ENCODE results near the gene CCNH. TPM values are rescaled to one million over a fixed set of nuclear protein-coding genes. Genes with fewer than 3 reads are reported as not detected.

Gene CCNH
- total RNA-seq, 1 experiment from 2014 or later = 38.3 TPM

- no peaks in the 10 kb centered on the region for H3K79me1 ChIP-seq (ENCODE audit: insufficient read depth, low read depth, low read length, poor library complexity, severe bottlenecking)
- H3K23ac ChIP-seq (ENCODE audit: insufficient read length, low read depth, low read length) = no peak overlapping the region
- TF ChIP-seq CTCF (conservative IDR thresholded peaks at IDR 0.05) = no peak
- H2BK12ac ChIP-seq (ENCODE audit: insufficient read length, low read depth, low read length) = no peak overlapping the region
- Mint-ChIP-seq H3K4me1 (no peaks in the 10 kb centered on the region), H3K27me3 (ENCODE audit: low read depth) (no peaks in the 10 kb centered on the region), H3K4me3 (no peak overlapping the region), H3K36me3 (ENCODE audit: insufficient read depth in 1 of 3, low read depth in 3 of 3) (no peaks in the 10 kb centered on the region; a peak in 1 of 7 replicates), H3K9me3 (peaks cover 4 to 6% of the 10 kb centered on the region in 2 experiments; a peak in 2 of 5 replicates), H3K27ac (no peak overlapping the region)
- no peak overlapping the region for H3T11ph ChIP-seq (ENCODE audit: low read length)
- no peak overlapping the region for H2AFZ ChIP-seq (ENCODE audit: low read length)
- no peak overlapping the region for H3K9ac ChIP-seq (ENCODE audit: extremely low read depth, insufficient read length, low read length)
- H3K14ac ChIP-seq (ENCODE audit: insufficient read depth, low read length) = no peak overlapping the region
- no peaks in the 10 kb centered on the region for H4K20me1 ChIP-seq (ENCODE audit: control insufficient read depth, insufficient read depth, insufficient read length)
- no peak overlapping the region for H2BK20ac ChIP-seq (ENCODE audit: low read depth, low read length, poor library complexity, severe bottlenecking)
- no peak overlapping the region for H3K4me2 ChIP-seq (ENCODE audit: insufficient read depth, insufficient read length, low read length)
- H3K27ac ChIP-seq (ENCODE audit: insufficient read length, low read depth, low read length) = no peak overlapping the region
- H2AK5ac ChIP-seq (ENCODE audit: insufficient read length, low read length) = no peak overlapping the region
- no peak overlapping the region for H4K8ac ChIP-seq (replicated peaks; ENCODE audit: insufficient read length, low read depth, low read length)
- no peaks in the 10 kb centered on the region for H3K27me3 ChIP-seq (ENCODE audit: insufficient read depth, low read length)
- no peak overlapping the region for H2BK15ac ChIP-seq (ENCODE audit: low read depth, low read length)
- no peaks in the 10 kb centered on the region for H3K23me2 ChIP-seq (ENCODE audit: insufficient read length, low read depth, low read length, poor library complexity, severe bottlenecking)
- no peak overlapping the region for H4K91ac ChIP-seq (ENCODE audit: insufficient read length, low read depth, low read length)
- H3K18ac ChIP-seq (ENCODE audit: insufficient read length, low read depth, low read length) = no peak overlapping the region
- H3K79me2 ChIP-seq (ENCODE audit: insufficient read depth, low read length) = no peaks in the 10 kb centered on the region
- H2BK5ac ChIP-seq (ENCODE audit: insufficient read length, low read length) = no peak overlapping the region
- H3K9me3 ChIP-seq (ENCODE audit: control insufficient read depth, low read depth, low read length) = no peaks in the 10 kb centered on the region
- no peaks in the 10 kb centered on the region for H3K4me1 ChIP-seq (ENCODE audit: insufficient read depth, low read length)
- no peak overlapping the region for H2BK120ac ChIP-seq (ENCODE audit: low read depth, low read length, poor library complexity, severe bottlenecking)
- no peak overlapping the region for H3K4ac ChIP-seq (ENCODE audit: low read depth, low read length)
- WGBS (ENCODE audit: extremely low coverage, insufficient read length, low lambda C conversion rate) = 100% methylated on average over 1 of the region's 2 CpGs
- no peak overlapping the region for H3K56ac ChIP-seq (ENCODE audit: insufficient read length, low read depth, low read length)
- DNase-seq = no peak
- H4K5ac ChIP-seq (ENCODE audit: insufficient read length, low read depth, low read length) = no peak overlapping the region
Observed at GRCh38 chr5:87435144-87435694, 22.5 kb upstream of the CCNH start.

Data from H9 (cell line).